ENCODE measurements around the gene CDC42EP4.

DNA sequence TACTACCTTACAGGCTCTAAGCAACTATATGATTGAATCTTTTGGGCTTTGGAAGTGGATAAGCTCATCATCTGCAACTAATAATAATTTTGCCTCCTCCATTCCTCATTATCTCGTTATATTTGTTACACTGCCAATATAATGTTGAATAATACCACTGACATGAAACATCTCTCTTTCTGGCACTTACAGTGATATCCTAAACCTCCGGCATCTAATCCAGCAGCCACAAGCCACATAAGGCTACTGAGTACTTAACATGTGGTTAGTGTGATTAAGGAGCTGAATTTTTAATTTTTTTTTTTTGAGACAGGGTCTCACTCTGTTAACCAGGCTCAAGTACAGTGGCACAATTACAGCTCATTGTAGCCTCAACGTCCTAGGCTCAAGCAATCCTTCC lies 9.6 kb downstream of the CDC42EP4 start:
- TF ChIP-seq ZNF780A (CRISPR knock-in tag; IDR thresholded peaks at IDR 0.05) = no peak
- no peak for TF ChIP-seq BCL6 (CRISPR knock-in tag; IDR thresholded peaks at IDR 0.05)
- no peak for TF ChIP-seq JUN (IDR thresholded peaks at IDR 0.05; ENCODE audit: borderline replicate concordance, low read depth, low read length)
- TF ChIP-seq JUN (CRISPR knock-in tag; IDR thresholded peaks at IDR 0.05; ENCODE audit: borderline replicate concordance) = no peak
